Thyroid gland (tissue), 4 donors: Measurements from ENCODE around the gene SIX2. TPM values are rescaled to one million over a fixed set of nuclear protein-coding genes. Genes with fewer than 3 reads are reported as not detected.

Experiments used
- DNase-seq, 2 donors: peaks; one replicate each; pipeline ENCODE4 v3.0.0-alpha.2; 2019
- H3K27ac ChIP-seq, 3 donors: fragments of 200-600 bp; sonication (generic); 1 replicate in 2 of 3; 2 replicates in 1 of 3; pipeline ENCODE4 v1.5.1; 2016 to 2019; ENCODE audit warnings: mild to moderate bottlenecking in 1 of 3, moderate library complexity in 1 of 3
- H3K27me3 ChIP-seq: fragments of 200-600 bp; sonication (generic); one replicate; pipeline ENCODE4 v1.5.1; 2019
- H3K36me3 ChIP-seq, 2 donors: fragments of 200-600 bp; sonication (generic); one replicate each; pipeline ENCODE4 v1.5.1; 2016 to 2019
- H3K4me1 ChIP-seq, 2 donors: fragments of 200-600 bp; sonication (generic); one replicate each; pipeline ENCODE4 v1.5.1; 2017 to 2019
- H3K4me3 ChIP-seq, 3 donors: fragments of 200-600 bp; sonication (generic); replicated peaks in 1 of 3; 1 replicate in 2 of 3; 2 replicates in 1 of 3; pipeline ENCODE4 v1.5.1; 2016; ENCODE audit warnings: mild to moderate bottlenecking in 1 of 3
- H3K9me3 ChIP-seq: fragments of 200-600 bp; sonication (generic); one replicate; pipeline ENCODE4 v1.5.1; 2017
- POLR2A ChIP-seq, 2 donors: fragments of 450-650 bp; IDR thresholded peaks; one replicate each; pipeline ENCODE4 v1.6.1; 2017; ENCODE audit warnings: antibody characterized with exemption in 2 of 2, mild to moderate bottlenecking in 2 of 2, moderate library complexity in 1 of 2
- WGBS, 2 donors: methylation state at CpG; one replicate each; pipeline ENCODE4 v1.1.5; 2017; 5-methylcytosine and 5-hydroxymethylcytosine counted together
- intact Hi-C: fragments of 100-400 bp; cut with DNase I; formaldehyde crosslinking; loops from one replicate; pipeline ENCODE4 v1.15.1; 2023
- total RNA-seq, 4 donors: library from RNA; depleted of rRNA; stranded (reverse); fragments of >200 nt; gene quantifications; one replicate each; pipeline ENCODE4 v1.2.3, GENCODE V29; 2016
- TF ChIP-seq, protein P1 (sequence below), 6 experiments: fragments of 200-600 bp in 3 of 6; fragments of 450-650 bp in 3 of 6; sonication (generic) in 3 of 6; IDR thresholded peaks; one replicate each; pipeline ENCODE4 v1.5.1; 2016 to 2019; ENCODE audit warnings: antibody characterized with exemption in 6 of 6, mild to moderate bottlenecking in 2 of 6, inconsistent platforms in 1 of 6, moderate library complexity in 1 of 6

SIX2 gene
- total RNA-seq, 4 donors from 2014 or later = 0.24 to 3.1 (median 1.5) TPM; not detected in 1

DNA sequence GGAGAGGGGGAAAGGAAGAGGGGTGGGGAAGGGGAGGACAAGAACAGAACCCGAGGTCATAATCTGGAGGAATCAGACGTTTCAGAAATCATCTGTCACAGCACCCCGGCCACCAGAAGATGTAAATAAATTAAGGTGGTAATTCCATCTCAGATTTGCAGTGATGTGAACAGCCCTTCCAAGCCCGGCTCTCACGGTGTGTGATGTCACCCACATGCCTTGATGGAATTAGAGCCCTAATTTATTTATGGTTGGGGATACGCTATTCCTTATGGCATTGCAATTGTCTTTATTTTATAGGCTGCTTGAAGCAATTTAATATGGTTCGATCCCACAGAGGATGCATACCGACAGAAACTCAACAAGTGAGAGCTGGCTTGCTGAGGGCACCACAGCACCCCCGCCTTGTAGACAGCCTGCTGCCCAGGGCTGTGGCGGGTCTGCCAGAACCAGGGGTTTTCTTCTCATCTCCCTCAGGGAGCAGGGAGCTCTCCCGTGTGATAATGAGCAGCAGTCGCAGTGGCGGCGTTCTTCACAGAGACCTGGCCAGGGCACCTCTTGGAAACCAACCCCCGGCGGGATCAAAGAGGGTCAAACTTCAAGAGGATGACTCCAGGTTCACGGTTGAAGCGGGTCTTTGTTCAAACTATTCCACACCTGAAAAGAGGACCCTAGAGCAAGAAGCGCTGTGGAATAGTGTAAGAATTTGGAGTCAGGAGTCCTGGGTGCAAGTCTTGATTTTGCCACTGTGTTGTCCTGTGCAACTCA is 40.5 kb upstream of the SIX2 start:
- intact Hi-C loops = no loop called here
- no peak for DNase-seq
- no peak for TF ChIP-seq POLR2A (IDR thresholded peaks at IDR 0.05)
- TF ChIP-seq, protein P1, sequence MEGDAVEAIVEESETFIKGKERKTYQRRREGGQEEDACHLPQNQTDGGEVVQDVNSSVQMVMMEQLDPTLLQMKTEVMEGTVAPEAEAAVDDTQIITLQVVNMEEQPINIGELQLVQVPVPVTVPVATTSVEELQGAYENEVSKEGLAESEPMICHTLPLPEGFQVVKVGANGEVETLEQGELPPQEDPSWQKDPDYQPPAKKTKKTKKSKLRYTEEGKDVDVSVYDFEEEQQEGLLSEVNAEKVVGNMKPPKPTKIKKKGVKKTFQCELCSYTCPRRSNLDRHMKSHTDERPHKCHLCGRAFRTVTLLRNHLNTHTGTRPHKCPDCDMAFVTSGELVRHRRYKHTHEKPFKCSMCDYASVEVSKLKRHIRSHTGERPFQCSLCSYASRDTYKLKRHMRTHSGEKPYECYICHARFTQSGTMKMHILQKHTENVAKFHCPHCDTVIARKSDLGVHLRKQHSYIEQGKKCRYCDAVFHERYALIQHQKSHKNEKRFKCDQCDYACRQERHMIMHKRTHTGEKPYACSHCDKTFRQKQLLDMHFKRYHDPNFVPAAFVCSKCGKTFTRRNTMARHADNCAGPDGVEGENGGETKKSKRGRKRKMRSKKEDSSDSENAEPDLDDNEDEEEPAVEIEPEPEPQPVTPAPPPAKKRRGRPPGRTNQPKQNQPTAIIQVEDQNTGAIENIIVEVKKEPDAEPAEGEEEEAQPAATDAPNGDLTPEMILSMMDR (IDR thresholded peaks at IDR 0.05) = no peak
- 86% methylated on average over 17 to 19 of the region's 19 CpGs for WGBS, 2 donors
- Histone ChIP-seq H3K27me3 (no peaks in the 10 kb centered on the region), H3K36me3 (no peaks in the 10 kb centered on the region), H3K4me1 (no peaks in the 10 kb centered on the region), H3K9me3 (no peaks in the 10 kb centered on the region), H3K27ac (no peak overlapping the region), H3K4me3 (no peak overlapping the region)

DNA sequence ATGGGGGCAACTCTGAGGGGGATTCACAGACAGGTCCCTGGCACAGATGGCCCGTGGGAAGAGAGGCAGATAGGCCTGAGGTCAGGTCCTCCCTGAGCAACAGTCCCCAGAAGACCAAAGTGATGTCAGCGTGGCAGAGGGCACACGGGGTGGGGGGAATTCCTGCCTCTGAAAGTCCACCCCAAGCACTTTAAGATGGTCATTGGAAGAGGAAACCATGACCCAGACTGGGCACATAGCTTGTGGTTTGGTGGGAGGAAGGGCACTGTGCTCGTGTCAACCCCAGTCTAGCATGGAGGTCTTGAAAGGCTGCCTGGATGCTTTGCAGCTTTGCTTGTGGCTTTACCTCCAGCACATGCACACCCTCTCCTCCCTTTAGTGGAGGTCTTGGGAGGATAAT is 38.0 kb upstream of the SIX2 start:
- Histone ChIP-seq H3K27me3 (no peaks in the 10 kb centered on the region), H3K9me3 (no peaks in the 10 kb centered on the region), H3K4me3 (no peak overlapping the region), H3K36me3 (no peaks in the 10 kb centered on the region), H3K27ac (no peak overlapping the region), H3K4me1 (peaks cover under 1 to 4% of the 10 kb centered on the region in 2 donors)
- DNase-seq = no peak
- TF ChIP-seq POLR2A (IDR thresholded peaks at IDR 0.05) = no peak
- TF ChIP-seq, protein P1 (IDR thresholded peaks at IDR 0.05) = no peak
- intact Hi-C loops = no loop called here
- WGBS, 2 donors = 53 to 71% methylated on average over 4 of the region's 4 CpGs

DNA sequence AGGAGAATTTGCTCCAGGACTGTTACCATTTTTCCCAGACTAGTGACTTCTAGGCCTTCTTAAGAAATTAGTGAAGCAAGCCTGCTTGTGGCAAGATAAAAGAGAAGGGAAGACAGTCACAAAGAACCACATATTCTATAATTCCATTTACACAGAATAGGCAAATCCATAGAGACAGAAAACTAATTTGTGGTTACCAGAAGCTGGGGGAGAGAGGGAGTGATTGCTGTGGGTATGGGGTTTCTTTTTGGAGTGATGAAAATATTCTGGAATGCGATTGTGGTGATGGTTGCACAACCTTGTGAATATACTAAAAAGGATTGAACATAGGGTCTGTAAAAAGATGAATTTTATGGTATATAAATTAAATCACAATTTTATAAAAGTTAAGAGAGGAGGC is 37.5 kb upstream of the SIX2 start:
- TF ChIP-seq, protein P1 (IDR thresholded peaks at IDR 0.05) = no peak
- no peak for TF ChIP-seq POLR2A (IDR thresholded peaks at IDR 0.05)
- Histone ChIP-seq H3K9me3 (no peaks in the 10 kb centered on the region), H3K27ac (no peak overlapping the region), H3K36me3 (no peaks in the 10 kb centered on the region), H3K27me3 (no peaks in the 10 kb centered on the region), H3K4me1 (peaks cover 4 to 5% of the 10 kb centered on the region in 2 donors), H3K4me3 (no peak overlapping the region)
- no peak for DNase-seq
- WGBS, 2 donors = 91 to 94% methylated on average over 1 of the region's 1 CpG
- intact Hi-C loops = no loop called here

DNA sequence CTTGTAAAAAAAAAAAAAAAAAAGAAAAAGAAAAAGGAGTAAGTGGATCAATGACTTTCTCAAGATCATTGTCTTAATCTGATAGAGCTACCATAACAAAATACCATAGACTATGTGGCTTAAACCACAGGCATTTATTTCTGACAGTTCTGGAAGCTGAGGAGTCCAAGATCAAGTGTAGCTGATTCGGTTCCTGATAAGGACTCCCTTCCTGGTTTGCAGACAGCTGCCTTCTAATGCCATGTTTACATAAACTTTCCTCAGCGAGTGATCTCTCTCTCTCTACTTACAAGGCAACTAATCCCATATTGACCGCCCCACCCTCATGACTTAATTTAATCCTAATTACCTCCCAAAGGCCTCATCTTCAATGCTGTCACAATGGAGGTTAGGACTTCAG is 36.5 kb upstream of the SIX2 start:
- no peak for TF ChIP-seq POLR2A (IDR thresholded peaks at IDR 0.05)
- TF ChIP-seq, protein P1 (IDR thresholded peaks at IDR 0.05) = no peak
- Histone ChIP-seq H3K4me3 (no peak overlapping the region), H3K9me3 (no peaks in the 10 kb centered on the region), H3K4me1 (peaks cover 4 to 13% of the 10 kb centered on the region in 2 donors), H3K27ac (no peak overlapping the region), H3K27me3 (no peaks in the 10 kb centered on the region), H3K36me3 (no peaks in the 10 kb centered on the region)
- DNase-seq = no peak
- intact Hi-C loops = no loop called here
- 88 to 89% methylated on average over 3 of the region's 3 CpGs for WGBS, 2 donors

DNA sequence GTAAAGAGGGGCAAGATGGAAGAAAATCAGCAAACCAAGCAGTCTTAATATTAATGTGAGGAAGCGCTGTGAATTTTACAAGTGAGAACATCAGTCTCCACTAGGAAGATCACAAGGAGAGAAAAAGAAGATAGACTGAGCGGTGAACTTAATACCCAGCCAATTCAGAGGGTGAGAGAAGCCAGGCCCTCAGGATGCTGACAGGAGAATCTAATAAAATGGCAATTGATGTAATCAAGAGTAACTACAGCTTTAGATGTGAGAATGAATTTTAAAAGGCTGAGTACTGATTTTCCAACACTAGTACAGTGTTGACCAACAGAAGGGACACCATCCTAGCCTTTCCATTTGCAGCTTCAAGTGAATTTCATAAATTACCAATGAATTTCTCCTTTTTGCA is 35.7 kb upstream of the SIX2 start:
- Histone ChIP-seq H3K4me3 (no peak overlapping the region), H3K9me3 (no peaks in the 10 kb centered on the region), H3K27me3 (no peaks in the 10 kb centered on the region), H3K27ac (no peak overlapping the region), H3K4me1 (peaks cover 4 to 21% of the 10 kb centered on the region in 2 donors), H3K36me3 (no peaks in the 10 kb centered on the region)
- intact Hi-C loops = no loop called here
- WGBS, 2 donors = 91 to 97% methylated on average over 2 of the region's 2 CpGs
- no peak for DNase-seq
- TF ChIP-seq, protein P1 (IDR thresholded peaks at IDR 0.05) = no peak
- no peak for TF ChIP-seq POLR2A (IDR thresholded peaks at IDR 0.05)
